NCI-H69 (cell line): ENCODE measurements around the gene CYYR1.

Experiments
- DNase-seq: peaks from one replicate; lab custom pipeline; 2025; lab: John Stamatoyannopoulos, UW

The CYYR1 gene

GRCh38 chr21:26433386-26433785 is 139.7 kb downstream of the CYYR1 start:
- DNase-seq = no peak

- DNase-seq = no peak
These were observed 140.7 kb downstream of the CYYR1 start for GRCh38 chr21:26432410-26432809.

GRCh38 chr21:26425576-26425975 is 147.5 kb downstream of the CYYR1 start:
- DNase-seq = no peak

- DNase-seq = no peak
These were observed 149.6 kb downstream of the CYYR1 start for GRCh38 chr21:26423511-26423910.

- no peak for DNase-seq
These were observed 150.4 kb downstream of the CYYR1 start for GRCh38 chr21:26422706-26423105.

GRCh38 chr21:26422138-26422537 is 150.9 kb downstream of the CYYR1 start:
- no peak for DNase-seq

GRCh38 chr21:26421724-26422123 is 151.4 kb downstream of the CYYR1 start:
- no peak for DNase-seq
